K562 (cell line): ENCODE measurements around the gene SESN2. TPM values are rescaled to one million over a fixed set of nuclear protein-coding genes. Genes with fewer than 3 reads are reported as not detected.

ENCODE experiments used
- ATAC-seq: fragments of 200-7000 bp; cut with Tn5 transposase; 3 replicates; pipeline ENCODE4 v1.9.1; 2020; ENCODE audit warnings: moderate library complexity
- BruUV-seq: library from RNA; stranded (reverse); fragments of 400-500 nt; replicated peaks from 2 replicates; lab custom pipeline; 2021; lab: Mats Ljungman, UMichigan
- CTCF ChIA-PET: fragments of 300-600 bp; formaldehyde crosslinking; extraction: SDS; loops from one replicate; lab custom pipeline; 2021; ENCODE audit warnings: low intra/inter-chr PET ratio; lab: Yijun Ruan, JAX
- POLR2A ChIA-PET: fragments of 300-600, 350-650 bp; sonication (Branson Sonifier 250); formaldehyde crosslinking; extraction: SDS; loops from one replicate; lab custom pipeline; 2021; ENCODE audit warnings: antibody characterized with exemption, inconsistent platforms; lab: Yijun Ruan, JAX
- DNase-seq, 4 experiments: peaks; one replicate each; pipeline versions ENCODE4 v3.0.0 to v3.0.0-alpha.2; 2011 to 2018; ENCODE audit warnings: low spot score in 3 of 4, mixed read lengths in 3 of 4; ENCODE audit errors: extremely low read depth in 1 of 4
- FAIRE-seq: peaks from 2 replicates; lab custom pipeline; 2011; peaks lifted over from hg19 to GRCh38; lab: Jason Lieb, UNC
- H2AFZ ChIP-seq: 2 replicates; pipeline ENCODE4 v1.6.0; 2011; ENCODE audit warnings: low read depth, low read length, control low read depth, inconsistent platforms
- H3K27ac ChIP-seq: fragments of 200-600 bp; 3 replicates; pipeline ENCODE4 v1.8.0; 2011; ENCODE audit warnings: low read depth, mild to moderate bottlenecking, control low read depth, inconsistent platforms, low read length, moderate library complexity, mixed read lengths; ENCODE audit errors: extremely low read depth
- H3K27me3 ChIP-seq, 2 experiments: fragments of 300-600 bp in 1 of 2; 2 replicates in 1 of 2; 3 replicates in 1 of 2; pipeline versions ENCODE4 v1.6.0 to v1.8.0; 2011; ENCODE audit warnings: inconsistent platforms in 2 of 2, low read length in 2 of 2, mild to moderate bottlenecking in 1 of 2, mixed read lengths in 1 of 2, moderate library complexity in 1 of 2; ENCODE audit not compliant: control insufficient read depth in 2 of 2, insufficient read depth in 2 of 2
- H3K36me3 ChIP-seq: fragments of 300-600 bp; 3 replicates; pipeline ENCODE4 v1.8.0; 2011; ENCODE audit warnings: mild to moderate bottlenecking, low read length, inconsistent platforms; ENCODE audit not compliant: control insufficient read depth, insufficient read depth
- H3K4me1 ChIP-seq, 2 experiments: fragments of 200-600 bp in 1 of 2; replicated peaks in 1 of 2; 2 replicates in 1 of 2; 3 replicates in 1 of 2; pipeline versions ENCODE4 v1.5.1 to v1.8.0; 2011; ENCODE audit warnings: inconsistent platforms in 2 of 2, low read length in 2 of 2, mild to moderate bottlenecking in 1 of 2, mixed read lengths in 1 of 2, moderate library complexity in 1 of 2; ENCODE audit not compliant: control insufficient read depth in 2 of 2, insufficient read depth in 2 of 2
- H3K4me2 ChIP-seq: 2 replicates; pipeline ENCODE4 v1.6.1; 2011; ENCODE audit warnings: low read length, control low read depth, inconsistent platforms, mixed read lengths; ENCODE audit not compliant: insufficient read depth
- H3K4me3 ChIP-seq: fragments of 200-600 bp; sonication (generic), shearing (Covaris generic); 2 replicates; pipeline ENCODE4 v1.5.1; 2016; ENCODE audit warnings: control low read depth, inconsistent platforms
- H3K79me2 ChIP-seq: fragments of 200-600 bp; 3 replicates; pipeline ENCODE4 v1.8.0; 2011; ENCODE audit warnings: low read length, inconsistent platforms; ENCODE audit not compliant: control insufficient read depth, insufficient read depth
- H3K9ac ChIP-seq, 2 experiments: 2 replicates each; pipeline versions ENCODE4 v1.6.0 to v1.6.1; 2011; ENCODE audit warnings: low read depth in 2 of 2, low read length in 2 of 2, control low read depth in 1 of 2, inconsistent platforms in 1 of 2, mild to moderate bottlenecking in 1 of 2, mixed read lengths in 1 of 2; ENCODE audit not compliant: insufficient read depth in 1 of 2
- H3K9me1 ChIP-seq: one replicate; pipeline ENCODE4 v1.6.0; 2011; ENCODE audit warnings: inconsistent platforms, mild to moderate bottlenecking, low read length, moderate library complexity; ENCODE audit not compliant: control insufficient read depth, insufficient read depth
- H3K9me3 ChIP-seq: replicated peaks from 2 replicates; pipeline ENCODE4 v1.5.1; 2011; ENCODE audit warnings: low read depth, low read length, inconsistent platforms; ENCODE audit not compliant: control insufficient read depth, insufficient read depth
- H4K20me1 ChIP-seq: replicated peaks from 2 replicates; pipeline ENCODE4 v1.6.1; 2011; ENCODE audit warnings: low read length, inconsistent platforms, mixed read lengths; ENCODE audit not compliant: control insufficient read depth, insufficient read depth
- HOXB6 ChIP-seq: fragments of 250-450 bp; sonication (Bioruptor Pico); IDR thresholded peaks from 2 replicates; pipeline ENCODE4 v1.5.1; 2022; ENCODE audit warnings: mild to moderate bottlenecking, borderline replicate concordance
- MTF1 ChIP-seq: fragments of 250-450 bp; sonication (Bioruptor Pico); IDR thresholded peaks from 2 replicates; pipeline ENCODE4 v1.9.0; 2021; ENCODE audit warnings: moderate library complexity, mild to moderate bottlenecking, inconsistent platforms, borderline replicate concordance
- PHTF2 ChIP-seq: fragments of 250-450 bp; sonication (Bioruptor Pico); IDR thresholded peaks from 2 replicates; pipeline ENCODE4 v1.5.0; 2021; ENCODE audit warnings: mild to moderate bottlenecking
- RAD51 ChIP-seq: fragments of 450-650 bp; IDR thresholded peaks from 2 replicates; pipeline ENCODE4 v1.7.1; 2016; ENCODE audit warnings: low read depth, mild to moderate bottlenecking, borderline replicate concordance
- ZNF780A ChIP-seq: fragments of 250-450 bp; sonication (Bioruptor Pico); IDR thresholded peaks from 2 replicates; pipeline ENCODE4 v1.5.0; 2021; ENCODE audit warnings: mild to moderate bottlenecking
- WGBS: fragments of 100-300 bp; shearing (Covaris generic); methylation state at CpG from one replicate; pipeline ENCODE4 v1.1.6; 2016; ENCODE audit warnings: low coverage, mixed read lengths; ENCODE audit not compliant: insufficient coverage; ENCODE audit errors: missing lambda C conversion rate; 5-methylcytosine and 5-hydroxymethylcytosine counted together
- in situ Hi-C: fragments of 300-500 bp; cut with MboI; formaldehyde crosslinking; loops from 4 replicates; pipeline ENCODE4 v1.15.0; 2018; ENCODE audit warnings: inconsistent platforms, mixed read lengths
- intact Hi-C: fragments of 100-400 bp; cut with micrococcal nuclease; formaldehyde crosslinking; loops from 2 replicates; pipeline ENCODE4 v1.14.2; 2022
- polyA plus RNA-seq, 8 experiments: library from polyadenylated mRNA; depleted of rRNA in 4 of 8; stranded (reverse) in 5 of 8; unstranded in 3 of 8; fragments of >200 nt; fragmentation: Nextera tagmentation in 2 of 8; fragmentation: Illumina TruSeq in 1 of 8; extraction: Ambion mirVana in 2 of 8; extraction: Trizol in 1 of 8; gene quantifications; 2 replicates each; pipeline versions ENCODE4 v1.2.1 to v1.2.3, GENCODE V29; 2011 to 2014; ENCODE audit warnings: inconsistent platforms in 1 of 8, missing spikeins in 1 of 8
- total RNA-seq, 7 experiments: library from RNA; depleted of rRNA in 6 of 7; stranded (reverse); fragments of >200 nt in 6 of 7; fragmentation: Illumina TruSeq in 2 of 7; extraction: Trizol in 2 of 7; gene quantifications; 2 replicates each; pipeline versions ENCODE4 v1.2.1 to v1.2.3, GENCODE V29; 2011 to 2021; ENCODE audit warnings: low replicate concordance in 1 of 7
- TF ChIP-seq, protein P1 (sequence below): fragments of 450-650 bp; IDR thresholded peaks from 2 replicates; pipeline ENCODE4 v1.6.1; 2016
- TF ChIP-seq, protein P2 (sequence below): fragments of 200-800 bp; sonication (Bioruptor generic); IDR thresholded peaks from 2 replicates; pipeline ENCODE4 v1.6.1; 2017; ENCODE audit warnings: missing genetic modification characterization, missing compliant biosample characterization

SESN2 gene
- total and polyA plus RNA-seq, 9 of the 15 experiments (the other 6 are each of a cell fraction or from before 2014, with no cell fraction given), result 3.7 to 71.3 (median 16.8) TPM

DNA sequence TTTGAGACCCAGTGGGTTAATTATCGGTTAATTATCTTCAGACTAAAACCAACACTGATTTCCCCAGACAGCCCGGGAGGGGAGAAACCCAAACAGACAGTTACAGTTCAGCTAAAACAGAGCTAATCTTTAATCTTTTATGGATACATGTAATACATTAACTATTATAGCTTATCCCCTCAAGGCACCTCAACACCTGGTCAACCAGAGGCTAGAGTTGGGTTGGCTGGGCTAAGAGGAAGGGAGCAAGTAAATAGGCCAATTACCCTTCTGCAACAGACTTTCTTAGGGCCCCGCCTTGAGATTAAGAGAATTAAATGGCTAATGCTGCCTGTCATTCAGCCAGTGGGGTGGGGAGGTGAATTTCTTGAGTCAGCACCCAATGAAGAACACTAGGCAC is 62.9 kb downstream of the SESN2 start:
- FAIRE-seq, result no peak
- no TSS peak for BruUV-seq
- H3K9me1 ChIP-seq, result peaks cover 3% of the 10 kb centered on the region
- no peaks in the 10 kb centered on the region for H3K9me3 ChIP-seq
- no peak overlapping the region for H3K4me3 ChIP-seq
- no peak overlapping the region for H2AFZ ChIP-seq
- H3K9ac ChIP-seq, result no peak overlapping the region
- H3K4me1 ChIP-seq, result peaks cover under 1 to 7% of the 10 kb centered on the region in 2 experiments; a peak in 3 of 5 replicates
- no peak overlapping the region for H3K4me2 ChIP-seq
- CTCF ChIA-PET, result no interaction called here
- intact Hi-C loops, result no loop called here
- no peak for DNase-seq
- TF ChIP-seq PHTF2 (no peak), RAD51 (no peak), HOXB6 (CRISPR knock-in tag) (no peak), ZNF780A (CRISPR knock-in tag) (no peak), MTF1 (no peak)
- TF ChIP-seq, protein P1, sequence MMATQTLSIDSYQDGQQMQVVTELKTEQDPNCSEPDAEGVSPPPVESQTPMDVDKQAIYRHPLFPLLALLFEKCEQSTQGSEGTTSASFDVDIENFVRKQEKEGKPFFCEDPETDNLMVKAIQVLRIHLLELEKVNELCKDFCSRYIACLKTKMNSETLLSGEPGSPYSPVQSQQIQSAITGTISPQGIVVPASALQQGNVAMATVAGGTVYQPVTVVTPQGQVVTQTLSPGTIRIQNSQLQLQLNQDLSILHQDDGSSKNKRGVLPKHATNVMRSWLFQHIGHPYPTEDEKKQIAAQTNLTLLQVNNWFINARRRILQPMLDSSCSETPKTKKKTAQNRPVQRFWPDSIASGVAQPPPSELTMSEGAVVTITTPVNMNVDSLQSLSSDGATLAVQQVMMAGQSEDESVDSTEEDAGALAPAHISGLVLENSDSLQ, result peak; percentile 89
- TF ChIP-seq, protein P2, sequence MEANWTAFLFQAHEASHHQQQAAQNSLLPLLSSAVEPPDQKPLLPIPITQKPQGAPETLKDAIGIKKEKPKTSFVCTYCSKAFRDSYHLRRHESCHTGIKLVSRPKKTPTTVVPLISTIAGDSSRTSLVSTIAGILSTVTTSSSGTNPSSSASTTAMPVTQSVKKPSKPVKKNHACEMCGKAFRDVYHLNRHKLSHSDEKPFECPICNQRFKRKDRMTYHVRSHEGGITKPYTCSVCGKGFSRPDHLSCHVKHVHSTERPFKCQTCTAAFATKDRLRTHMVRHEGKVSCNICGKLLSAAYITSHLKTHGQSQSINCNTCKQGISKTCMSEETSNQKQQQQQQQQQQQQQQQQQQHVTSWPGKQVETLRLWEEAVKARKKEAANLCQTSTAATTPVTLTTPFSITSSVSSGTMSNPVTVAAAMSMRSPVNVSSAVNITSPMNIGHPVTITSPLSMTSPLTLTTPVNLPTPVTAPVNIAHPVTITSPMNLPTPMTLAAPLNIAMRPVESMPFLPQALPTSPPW (CRISPR knock-in tag), result no peak
- TF ChIP-seq, all 486 proteins: peak for 1
- POLR2A ChIA-PET, result interaction anchor here (0.8 kb wide), 1 partner anchor 327 kb away, joined by 3 read pairs; the partner anchor contains the start of gene RNU11
- no peaks in the 10 kb centered on the region for H3K79me2 ChIP-seq
- H3K27me3 ChIP-seq, result no peaks in the 10 kb centered on the region
- ATAC-seq, result no peak
- 30% methylated on average over 3 of the region's 3 CpGs for WGBS
- in situ Hi-C loops, result no loop called here
- H3K27ac ChIP-seq, result no peak overlapping the region
- no peaks in the 10 kb centered on the region for H4K20me1 ChIP-seq
- no peaks in the 10 kb centered on the region for H3K36me3 ChIP-seq
